Activated CD8-positive, alpha-beta T cell treated with anti-CD3 and anti-CD28 coated beads for 36 hours (primary cell): ENCODE results near the gene PRKCZ. TPM values are rescaled to one million over a fixed set of nuclear protein-coding genes. Genes with fewer than 3 reads are reported as not detected.

Experiments used
- ATAC-seq: fragments of 200-7000 bp; cut with Tn5 transposase; one replicate; pipeline ENCODE4 v1.10.0; 2021; ENCODE audit warnings: mild to moderate bottlenecking, moderate library complexity
- CTCF ChIA-PET: fragments of 350-600 bp; sonication (Branson Sonifier 250); formaldehyde crosslinking; loops from one replicate; lab custom pipeline; 2021; ENCODE audit warnings: antibody characterized with exemption; lab: Charles Lee
- POLR2A ChIA-PET: fragments of 350-600 bp; sonication (Branson Sonifier 250); formaldehyde crosslinking; loops from one replicate; lab custom pipeline; 2021; ENCODE audit warnings: antibody characterized with exemption; lab: Charles Lee
- DNase-seq: peaks from one replicate; pipeline ENCODE4 v3.0.0-alpha.2; 2020
- H3K27ac Mint-ChIP-seq: one replicate; pipeline ENCODE4 v1.8.0; 2021; ENCODE audit warnings: mild to moderate bottlenecking, mixed read lengths
- H3K27me3 Mint-ChIP-seq: one replicate; pipeline ENCODE4 v1.8.0; 2021; ENCODE audit warnings: mixed read lengths
- H3K36me3 Mint-ChIP-seq: one replicate; pipeline ENCODE4 v1.8.0; 2021; ENCODE audit warnings: low read depth, mixed read lengths
- H3K4me1 Mint-ChIP-seq: one replicate; pipeline ENCODE4 v1.8.0; 2021; ENCODE audit warnings: low read depth, mixed read lengths
- H3K4me3 Mint-ChIP-seq: one replicate; pipeline ENCODE4 v1.8.0; 2021; ENCODE audit warnings: mild to moderate bottlenecking, moderate library complexity, mixed read lengths
- H3K9me3 Mint-ChIP-seq: one replicate; pipeline ENCODE4 v1.8.0; 2021; ENCODE audit warnings: mixed read lengths
- CTCF ChIP-seq: fragments of 200-600 bp; IDR thresholded peaks from one replicate; pipeline ENCODE4 v1.8.0; 2022; ENCODE audit warnings: antibody characterized with exemption, mild to moderate bottlenecking
- intact Hi-C: fragments of 100-400 bp; cut with micrococcal nuclease; formaldehyde crosslinking; loops from one replicate; pipeline ENCODE4 v1.10.0; 2022
- total RNA-seq, 2 experiments: library from RNA; stranded (reverse); gene quantifications; one replicate each; pipeline ENCODE4 v1.2.3, GENCODE V29; 2021

The PRKCZ gene
- total RNA-seq, 2 experiments from 2014 or later: 15.4 to 15.7 TPM

GRCh38 chr1:2209400-2210083, 159.3 kb downstream of the PRKCZ start:
- Mint-ChIP-seq H3K36me3 (no peaks in the 10 kb centered on the region), H3K27ac (no peak overlapping the region), H3K9me3 (no peaks in the 10 kb centered on the region), H3K4me1 (peaks cover 4% of the 10 kb centered on the region), H3K4me3 (no peak overlapping the region), H3K27me3 (no peaks in the 10 kb centered on the region)
- ATAC-seq (no peak), DNase-seq (no peak)
- intact Hi-C loops: no loop called here
- TF ChIP-seq CTCF: no peak
- ChIA-PET CTCF (interaction anchor here (1.6 kb wide), 1 partner anchor 15 kb away, joined by 4 read pairs; the partner anchor contains the start of gene FAAP20), POLR2A (interaction anchor here (0.7 to 2.8 kb wide), 3 partner anchors 8 to 182 kb away, joined by 3 to 12 read pairs (median 3); partner anchors contain the start of genes MORN1 and RER1)

- ChIA-PET CTCF (interaction anchor here (1.6 kb wide), 1 partner anchor 15 kb away, joined by 4 read pairs; the partner anchor contains the start of gene FAAP20), POLR2A (interaction anchor here (0.7 to 2.8 kb wide), 3 partner anchors 14 to 181 kb away, joined by 3 to 12 read pairs (median 3); partner anchors contain the start of genes MORN1 and RER1)
- Mint-ChIP-seq H3K4me1 (peaks cover 4% of the 10 kb centered on the region), H3K27me3 (no peaks in the 10 kb centered on the region), H3K27ac (no peak overlapping the region), H3K36me3 (no peaks in the 10 kb centered on the region), H3K4me3 (no peak overlapping the region), H3K9me3 (no peaks in the 10 kb centered on the region)
- DNase-seq (no peak), ATAC-seq (no peak)
- TF ChIP-seq CTCF: no peak
- intact Hi-C loops: no loop called here
These were observed 160.0 kb downstream of the PRKCZ start for GRCh38 chr1:2210084-2210653.

GRCh38 chr1:2210786-2211185, 160.6 kb downstream of the PRKCZ start:
- no peaks in the 10 kb centered on the region for H3K27me3 Mint-ChIP-seq
- intact Hi-C loops: no loop called here
- H3K9me3 Mint-ChIP-seq: no peaks in the 10 kb centered on the region
- ChIA-PET CTCF (no interaction called here), POLR2A (interaction anchor here (0.9 to 2.8 kb wide), 2 partner anchors 13 to 19 kb away, joined by 3 to 12 read pairs; no protein-coding TSS in a partner anchor)
- peaks cover 4% of the 10 kb centered on the region for H3K4me1 Mint-ChIP-seq
- ATAC-seq (no peak), DNase-seq (no peak)
- H3K4me3 Mint-ChIP-seq: no peak overlapping the region
- H3K36me3 Mint-ChIP-seq: no peaks in the 10 kb centered on the region
- H3K27ac Mint-ChIP-seq: no peak overlapping the region
- no peak for TF ChIP-seq CTCF

GRCh38 chr1:2212274-2212531, 162.0 kb downstream of the PRKCZ start:
- H3K36me3 Mint-ChIP-seq: no peaks in the 10 kb centered on the region
- TF ChIP-seq CTCF: no peak
- DNase-seq (no peak), ATAC-seq (no peak)
- H3K4me3 Mint-ChIP-seq: no peak overlapping the region
- intact Hi-C loops: no loop called here
- CTCF ChIA-PET: interaction anchor here (0.8 to 1.6 kb wide), 3 partner anchors 9 to 170 kb away, joined by 3 to 4 read pairs (median 3); partner anchors contain the start of gene FAAP20
- POLR2A ChIA-PET: interaction anchor here (0.8 to 1.0 kb wide), 4 partner anchors 12 to 17 kb away, joined by 3 read pairs; no protein-coding TSS in a partner anchor
- H3K27ac Mint-ChIP-seq: no peak overlapping the region
- H3K9me3 Mint-ChIP-seq: no peaks in the 10 kb centered on the region
- H3K4me1 Mint-ChIP-seq: peaks cover 4% of the 10 kb centered on the region
- no peaks in the 10 kb centered on the region for H3K27me3 Mint-ChIP-seq
